HepG2 (cell line): Measurements from ENCODE around the gene OPA3. TPM values are rescaled to one million over a fixed set of nuclear protein-coding genes. Genes with fewer than 3 reads are reported as not detected.

Experiments used
- ATM ChIP-seq: fragments of 450-650 bp; IDR thresholded peaks from 2 replicates; pipeline ENCODE4 v1.7.1; 2017; ENCODE audit warnings: mild to moderate bottlenecking, borderline replicate concordance
- CC2D1A ChIP-seq: sonication (generic); formaldehyde crosslinking; IDR thresholded peaks from 2 replicates; pipeline ENCODE4 v1.8.1; 2023; ENCODE audit warnings: mild to moderate bottlenecking, missing genetic modification reagents
- GABPA ChIP-seq, 2 experiments: IDR thresholded peaks; 2 replicates each; pipeline ENCODE4 v1.6.1; 2011 to 2016; ENCODE audit warnings: low read depth in 2 of 2, low read length in 1 of 2, missing biosample characterization in 1 of 2, missing genetic modification characterization in 1 of 2
- HCFC1 ChIP-seq: fragments of 150-350 bp; IDR thresholded peaks from 2 replicates; pipeline ENCODE4 v1.6.1; 2014; ENCODE audit warnings: low read depth, low read length
- KDM2A ChIP-seq: sonication (generic); formaldehyde crosslinking; IDR thresholded peaks from 2 replicates; pipeline ENCODE4 v1.4.0; 2020; ENCODE audit warnings: low read depth, missing genetic modification reagents, borderline replicate concordance
- LCORL ChIP-seq, 2 experiments: fragments of 450-650 bp in 1 of 2; sonication (generic) in 1 of 2; formaldehyde crosslinking in 1 of 2; IDR thresholded peaks; 2 replicates each; pipeline versions ENCODE4 v1.5.0 to v1.6.1; 2017 to 2020; ENCODE audit warnings: antibody characterized with exemption in 1 of 2, missing genetic modification reagents in 1 of 2
- MEIS2 ChIP-seq: sonication (generic); formaldehyde crosslinking; IDR thresholded peaks from 2 replicates; pipeline ENCODE4 v1.9.0; 2021; ENCODE audit warnings: mild to moderate bottlenecking, missing genetic modification reagents
- MLXIP ChIP-seq: sonication (generic); formaldehyde crosslinking; IDR thresholded peaks from 2 replicates; pipeline ENCODE4 v1.9.0; 2021; ENCODE audit warnings: missing genetic modification reagents, borderline replicate concordance
- MTA3 ChIP-seq: sonication (generic); formaldehyde crosslinking; IDR thresholded peaks from 2 replicates; pipeline ENCODE4 v1.4.0; 2020; ENCODE audit warnings: missing genetic modification reagents
- NR2F2 ChIP-seq: IDR thresholded peaks from 2 replicates; pipeline ENCODE4 v1.6.1; 2012; ENCODE audit warnings: low read depth, inconsistent platforms, borderline replicate concordance
- SALL1 ChIP-seq: sonication (generic); formaldehyde crosslinking; IDR thresholded peaks from 2 replicates; pipeline ENCODE4 v1.8.0; 2022; ENCODE audit warnings: mild to moderate bottlenecking, missing genetic modification reagents
- SNAPC2 ChIP-seq: sonication (generic); formaldehyde crosslinking; IDR thresholded peaks from 2 replicates; pipeline ENCODE4 v1.8.1; 2022; ENCODE audit warnings: mild to moderate bottlenecking, missing genetic modification reagents
- STAG1 ChIP-seq: sonication (generic); formaldehyde crosslinking; IDR thresholded peaks from 2 replicates; pipeline ENCODE4 v1.4.0; 2020; ENCODE audit warnings: missing genetic modification reagents
- TOPORS ChIP-seq: sonication (generic); formaldehyde crosslinking; IDR thresholded peaks from 2 replicates; pipeline ENCODE4 v1.8.0; 2023; ENCODE audit warnings: mild to moderate bottlenecking, missing genetic modification reagents
- TSC22D2 ChIP-seq: sonication (generic); formaldehyde crosslinking; IDR thresholded peaks from 2 replicates; pipeline ENCODE4 v1.5.1; 2020; ENCODE audit warnings: missing genetic modification reagents, mild to moderate bottlenecking, borderline replicate concordance
- ZFP82 ChIP-seq: sonication (generic); formaldehyde crosslinking; IDR thresholded peaks from 2 replicates; pipeline ENCODE4 v1.5.1; 2020; ENCODE audit warnings: mild to moderate bottlenecking, missing genetic modification reagents, borderline replicate concordance
- ZFP90 ChIP-seq: sonication (generic); formaldehyde crosslinking; IDR thresholded peaks from 2 replicates; pipeline ENCODE4 v1.8.0; 2022; ENCODE audit warnings: missing genetic modification reagents, mild to moderate bottlenecking, inconsistent platforms, borderline replicate concordance
- ZKSCAN8 ChIP-seq: IDR thresholded peaks from 2 replicates; pipeline ENCODE4 v1.6.1; 2016; ENCODE audit warnings: borderline replicate concordance, missing genetic modification reagents, missing compliant biosample characterization
- ZNF382 ChIP-seq: sonication (generic); formaldehyde crosslinking; IDR thresholded peaks from 2 replicates; pipeline ENCODE4 v1.5.0; 2020; ENCODE audit warnings: missing genetic modification reagents, mild to moderate bottlenecking, borderline replicate concordance
- ZNF660 ChIP-seq: sonication (generic); formaldehyde crosslinking; IDR thresholded peaks from 2 replicates; pipeline ENCODE4 v1.5.1; 2020; ENCODE audit warnings: mild to moderate bottlenecking, low read depth, missing genetic modification reagents, borderline replicate concordance
- ZNF709 ChIP-seq: sonication (generic); formaldehyde crosslinking; IDR thresholded peaks from 2 replicates; pipeline ENCODE4 v1.5.0; 2020; ENCODE audit warnings: mild to moderate bottlenecking, missing genetic modification reagents
- ZNF724P ChIP-seq: sonication (generic); formaldehyde crosslinking; IDR thresholded peaks from 2 replicates; pipeline ENCODE4 v1.8.0; 2022; ENCODE audit warnings: missing genetic modification reagents, borderline replicate concordance
- ZNF770 ChIP-seq: sonication (generic); formaldehyde crosslinking; IDR thresholded peaks from 2 replicates; pipeline ENCODE4 v1.5.0; 2020; ENCODE audit warnings: mild to moderate bottlenecking, missing genetic modification reagents
- ZNF781 ChIP-seq: sonication (generic); formaldehyde crosslinking; IDR thresholded peaks from 2 replicates; pipeline ENCODE4 v1.5.1; 2020; ENCODE audit warnings: borderline replicate concordance, mild to moderate bottlenecking, missing genetic modification reagents; ENCODE audit errors: not compliant biosample characterization
- ZNF816 ChIP-seq: sonication (generic); formaldehyde crosslinking; IDR thresholded peaks from 2 replicates; pipeline ENCODE4 v1.8.0; 2022; ENCODE audit warnings: missing genetic modification reagents, mild to moderate bottlenecking, borderline replicate concordance
- polyA plus RNA-seq, 8 experiments: library from polyadenylated mRNA; depleted of rRNA in 3 of 8; stranded (reverse) in 7 of 8; unstranded in 1 of 8; fragments of >200 nt; fragmentation: Illumina TruSeq in 4 of 8; extraction: Trizol in 4 of 8; gene quantifications; 2 replicates each; pipeline versions ENCODE4 v1.2.1 to v1.2.3, GENCODE V29; 2011 to 2016; ENCODE audit warnings: low read depth in 4 of 8, missing spikeins in 1 of 8, mixed read lengths in 1 of 8; ENCODE audit not compliant: insufficient read depth in 1 of 8
- total RNA-seq, 5 experiments: library from RNA; depleted of rRNA; stranded (reverse); fragments of >200 nt; fragmentation: Illumina TruSeq; extraction: Trizol; gene quantifications; 2 replicates each; pipeline ENCODE4 v1.2.3, GENCODE V29; 2016; ENCODE audit warnings: low read depth in 1 of 5

Gene OPA3
- total and polyA plus RNA-seq, 2 of the 13 experiments (the other 11 are each of a cell fraction or from before 2014, with no cell fraction given): 8.3 to 17.7 TPM

GRCh38 chr19:45478454-45479238, 106.0 kb downstream of the OPA3 start (continued):
- TF ChIP-seq ZNF660 (CRISPR knock-in tag) (no peak), GABPA (IDR thresholded peaks at IDR 0.05; ENCODE audit: low read depth, low read length) (no peak), GABPA (CRISPR knock-in tag; IDR thresholded peaks at IDR 0.05; ENCODE audit: low read depth) (peak; percentile 47; the same call in 1 of the 2 replicates), ZNF781 (CRISPR knock-in tag) (peak; percentile 91), STAG1 (CRISPR knock-in tag) (peak; percentile 96), SNAPC2 (CRISPR knock-in tag) (peak; percentile 100), SALL1 (CRISPR knock-in tag) (peak; percentile 58), KDM2A (CRISPR knock-in tag) (peak; percentile 82; the same call in 1 of the 2 replicates), TSC22D2 (CRISPR knock-in tag) (peak; percentile 82; the same call in 1 of the 2 replicates), ATM (no peak), HCFC1 (peak; percentile 36; the same call in 1 of the 2 replicates), ZNF770 (CRISPR knock-in tag) (peak; percentile 66), ZNF709 (CRISPR knock-in tag) (no peak; the same call in 1 of the 2 replicates), ZFP90 (peak; percentile 87; the same call in 1 of the 2 replicates), LCORL (IDR thresholded peaks at IDR 0.05) (no peak), LCORL (CRISPR knock-in tag; IDR thresholded peaks at IDR 0.05) (peak; percentile 28; the same call in 1 of the 2 replicates), NR2F2 (peak; percentile 77; the same call in 1 of the 2 replicates), ZFP82 (CRISPR knock-in tag) (no peak; the same call in 1 of the 2 replicates), ZNF816 (CRISPR knock-in tag) (no peak), ZNF724P (peak; percentile 50; the same call in 1 of the 2 replicates), MEIS2 (CRISPR knock-in tag) (0 out of 2 replicates have a peak, but pooled peaks have one; percentile 25), TOPORS (CRISPR knock-in tag) (no peak), ZNF382 (CRISPR knock-in tag) (no peak), MTA3 (CRISPR knock-in tag) (no peak), ZKSCAN8 (peak; percentile 62; the same call in 1 of the 2 replicates), CC2D1A (0 out of 2 replicates have a peak, but pooled peaks have one; percentile 53), MLXIP (CRISPR knock-in tag) (no peak)
